GM20000 (cell line): Measurements from ENCODE around the gene ALOX12.
"Not testable (repeated sequence)": the region's sequence is repeated elsewhere in the genome, so short reads cannot be mapped to it uniquely, and the experiment has no call there.

Experiments
- DNase-seq: peaks from one replicate; pipeline ENCODE4 v3.0.0; 2012; ENCODE audit warnings: low spot score
- TF ChIP-seq, protein P1 (sequence below): IDR thresholded peaks from 2 replicates; pipeline ENCODE4 v1.5.1; 2012; ENCODE audit warnings: mild to moderate bottlenecking, control low read depth; ENCODE audit errors: extremely low read depth, missing control alignments

The ALOX12 gene, protein sequence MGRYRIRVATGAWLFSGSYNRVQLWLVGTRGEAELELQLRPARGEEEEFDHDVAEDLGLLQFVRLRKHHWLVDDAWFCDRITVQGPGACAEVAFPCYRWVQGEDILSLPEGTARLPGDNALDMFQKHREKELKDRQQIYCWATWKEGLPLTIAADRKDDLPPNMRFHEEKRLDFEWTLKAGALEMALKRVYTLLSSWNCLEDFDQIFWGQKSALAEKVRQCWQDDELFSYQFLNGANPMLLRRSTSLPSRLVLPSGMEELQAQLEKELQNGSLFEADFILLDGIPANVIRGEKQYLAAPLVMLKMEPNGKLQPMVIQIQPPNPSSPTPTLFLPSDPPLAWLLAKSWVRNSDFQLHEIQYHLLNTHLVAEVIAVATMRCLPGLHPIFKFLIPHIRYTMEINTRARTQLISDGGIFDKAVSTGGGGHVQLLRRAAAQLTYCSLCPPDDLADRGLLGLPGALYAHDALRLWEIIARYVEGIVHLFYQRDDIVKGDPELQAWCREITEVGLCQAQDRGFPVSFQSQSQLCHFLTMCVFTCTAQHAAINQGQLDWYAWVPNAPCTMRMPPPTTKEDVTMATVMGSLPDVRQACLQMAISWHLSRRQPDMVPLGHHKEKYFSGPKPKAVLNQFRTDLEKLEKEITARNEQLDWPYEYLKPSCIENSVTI

GRCh38 chr17:6995500-6996255 is at the start of gene ALOX12:
Gene ALOX12, plus strand, starts transcription at chr17:6996049. Its CDS starts 69 bp downstream, at chr17:6996118.
- peak; percentile 25 for DNase-seq
- TF ChIP-seq, protein P1, sequence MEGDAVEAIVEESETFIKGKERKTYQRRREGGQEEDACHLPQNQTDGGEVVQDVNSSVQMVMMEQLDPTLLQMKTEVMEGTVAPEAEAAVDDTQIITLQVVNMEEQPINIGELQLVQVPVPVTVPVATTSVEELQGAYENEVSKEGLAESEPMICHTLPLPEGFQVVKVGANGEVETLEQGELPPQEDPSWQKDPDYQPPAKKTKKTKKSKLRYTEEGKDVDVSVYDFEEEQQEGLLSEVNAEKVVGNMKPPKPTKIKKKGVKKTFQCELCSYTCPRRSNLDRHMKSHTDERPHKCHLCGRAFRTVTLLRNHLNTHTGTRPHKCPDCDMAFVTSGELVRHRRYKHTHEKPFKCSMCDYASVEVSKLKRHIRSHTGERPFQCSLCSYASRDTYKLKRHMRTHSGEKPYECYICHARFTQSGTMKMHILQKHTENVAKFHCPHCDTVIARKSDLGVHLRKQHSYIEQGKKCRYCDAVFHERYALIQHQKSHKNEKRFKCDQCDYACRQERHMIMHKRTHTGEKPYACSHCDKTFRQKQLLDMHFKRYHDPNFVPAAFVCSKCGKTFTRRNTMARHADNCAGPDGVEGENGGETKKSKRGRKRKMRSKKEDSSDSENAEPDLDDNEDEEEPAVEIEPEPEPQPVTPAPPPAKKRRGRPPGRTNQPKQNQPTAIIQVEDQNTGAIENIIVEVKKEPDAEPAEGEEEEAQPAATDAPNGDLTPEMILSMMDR = no peak

DNA sequence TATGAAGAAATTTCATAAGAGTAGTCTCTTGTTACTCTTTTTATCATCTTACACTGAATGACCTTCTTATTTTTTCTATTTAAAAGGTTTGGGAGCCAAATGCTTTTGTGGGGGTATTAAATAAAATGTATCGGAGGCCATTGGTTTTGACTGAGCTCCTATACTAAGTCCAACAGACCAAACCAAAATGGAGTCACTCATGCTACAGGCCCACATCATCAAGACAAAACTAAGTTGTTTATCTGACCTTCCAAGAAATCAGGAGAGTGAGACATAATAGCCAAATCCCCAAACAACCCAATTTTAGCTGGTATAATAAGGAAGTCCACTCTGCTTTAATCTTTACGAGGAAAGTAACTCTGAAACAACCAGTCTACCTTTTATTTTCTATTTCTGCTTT is 48.1 kb upstream of the ALOX12 start:
- TF ChIP-seq, protein P1 = no peak
- no peak for DNase-seq

DNA sequence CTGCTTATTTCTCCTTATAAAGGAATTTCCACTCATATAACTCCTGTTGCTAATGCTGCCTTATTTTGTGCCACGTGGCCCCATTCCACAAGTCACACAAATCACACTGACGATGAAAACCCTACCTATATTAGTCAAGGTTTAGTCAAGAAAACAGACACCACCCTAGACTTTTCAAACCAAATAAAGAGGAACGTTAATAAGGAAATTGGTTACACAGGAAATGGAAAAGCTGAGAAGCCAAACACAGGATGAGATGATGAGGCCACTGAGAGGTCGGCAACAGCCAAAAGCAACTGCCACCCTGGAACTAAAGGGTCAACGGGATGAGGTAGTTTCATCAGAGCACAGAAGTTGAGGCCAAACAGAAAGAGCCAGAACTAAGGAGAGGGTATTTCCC is 47.3 kb upstream of the ALOX12 start:
- no peak for DNase-seq
- TF ChIP-seq, protein P1 = no peak

DNA sequence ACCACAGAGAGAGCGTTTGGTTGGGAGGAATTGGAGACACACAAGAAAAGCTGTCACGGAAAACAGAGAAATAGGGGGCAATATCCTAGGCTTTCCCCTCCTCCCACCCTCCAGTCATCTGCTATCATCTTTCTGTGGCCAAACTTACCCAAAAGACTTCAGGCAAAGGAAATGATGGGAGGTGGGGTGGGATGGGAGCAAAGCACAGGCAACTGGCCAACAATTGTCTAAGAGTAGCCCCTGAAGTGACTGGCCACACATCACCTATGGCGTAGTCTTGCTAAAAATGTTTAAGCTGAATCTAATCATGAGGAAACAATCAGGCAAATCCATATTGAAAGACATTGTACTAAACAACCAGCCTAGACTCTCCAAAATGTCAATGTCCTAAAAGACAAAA is 46.9 kb upstream of the ALOX12 start:
- DNase-seq = no peak
- TF ChIP-seq, protein P1 = no peak

DNA sequence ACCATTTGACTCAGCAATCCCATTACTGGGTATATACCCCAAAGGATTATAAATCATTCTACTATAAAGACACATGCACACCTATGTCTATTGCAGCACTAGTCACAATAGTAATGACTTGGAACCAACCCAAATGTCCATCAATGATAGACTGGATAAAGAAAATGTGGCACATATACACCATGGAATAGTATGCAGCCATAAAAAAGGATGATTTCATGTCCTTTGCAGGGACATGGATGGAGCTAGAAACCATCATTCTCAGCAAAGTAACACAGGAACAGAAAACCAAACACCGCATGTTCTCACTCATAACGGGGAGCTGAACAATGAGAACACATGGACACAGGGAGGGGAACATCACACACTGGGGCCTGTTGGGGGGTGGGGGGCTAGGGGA is 44.9 kb upstream of the ALOX12 start:
- not testable (repeated sequence) for DNase-seq

DNA sequence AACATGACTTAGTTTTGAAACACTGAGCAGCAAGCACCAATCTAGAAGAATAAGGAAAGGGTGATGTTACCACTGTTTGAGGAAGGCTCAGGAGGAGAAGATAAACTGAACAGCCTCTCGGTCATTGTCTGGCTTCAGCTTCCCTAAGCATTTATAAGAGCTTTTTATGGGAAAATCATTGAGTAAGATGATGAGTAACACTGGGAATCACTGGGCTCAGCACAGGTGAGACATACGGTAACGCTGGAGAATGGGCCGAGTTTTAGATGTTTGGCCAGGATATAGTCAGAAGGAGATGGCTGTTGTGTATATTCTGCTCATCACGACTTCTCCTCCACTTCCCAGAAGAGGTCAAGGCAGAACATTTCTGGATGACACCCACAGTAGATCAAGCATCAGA is 42.2 kb upstream of the ALOX12 start:
- no peak for DNase-seq
- TF ChIP-seq, protein P1 = no peak

GRCh38 chr17:6959700-6960099 is 36.1 kb upstream of the ALOX12 start:
- DNase-seq = no peak
- TF ChIP-seq, protein P1 = no peak
